Neuronal stem cell (in vitro differentiated cells): ENCODE results near the gene PTGR3.

Experiments used
- DNase-seq: peaks from one replicate; pipeline ENCODE4 v3.0.0-alpha.2; 2013; ENCODE audit warnings: low spot score
- H2AFZ ChIP-seq: one replicate; pipeline ENCODE4 v1.6.1; 2013; ENCODE audit warnings: mild to moderate bottlenecking, low read length, inconsistent platforms
- H2AK5ac ChIP-seq: 2 replicates; pipeline ENCODE4 v1.6.1; 2013; ENCODE audit warnings: low read depth, mild to moderate bottlenecking, inconsistent platforms, low read length, moderate library complexity, mixed read lengths
- H2BK120ac ChIP-seq: 2 replicates; pipeline ENCODE4 v1.6.1; 2013; ENCODE audit warnings: low read depth, mild to moderate bottlenecking, inconsistent platforms, low read length, moderate library complexity, mixed read lengths
- H2BK12ac ChIP-seq: one replicate; pipeline ENCODE4 v1.6.1; 2013; ENCODE audit warnings: low read length, inconsistent platforms
- H2BK15ac ChIP-seq: 2 replicates; pipeline ENCODE4 v1.6.1; 2013; ENCODE audit warnings: mild to moderate bottlenecking, low read length, inconsistent platforms, mixed read lengths
- H2BK5ac ChIP-seq: one replicate; pipeline ENCODE4 v1.6.1; 2013; ENCODE audit warnings: inconsistent platforms, mild to moderate bottlenecking, low read length, moderate library complexity
- H3K14ac ChIP-seq: one replicate; pipeline ENCODE4 v1.6.1; 2013; ENCODE audit warnings: low read length, inconsistent platforms
- H3K18ac ChIP-seq: 2 replicates; pipeline ENCODE4 v1.6.1; 2013; ENCODE audit warnings: low read length, inconsistent platforms
- H3K23ac ChIP-seq: 2 replicates; pipeline ENCODE4 v1.6.1; 2013; ENCODE audit warnings: low read depth, mild to moderate bottlenecking, mixed read lengths, low read length, inconsistent platforms; ENCODE audit not compliant: poor library complexity
- H3K27ac ChIP-seq: replicated peaks from 3 replicates; pipeline ENCODE4 v1.5.1; 2013; ENCODE audit warnings: low read length, inconsistent platforms
- H3K27me3 ChIP-seq, 3 experiments: 2 replicates each; pipeline ENCODE4 v1.6.1; 2013; ENCODE audit warnings: low read length in 3 of 3, mild to moderate bottlenecking in 2 of 3, inconsistent platforms in 1 of 3, low read depth in 1 of 3, mixed read lengths in 1 of 3, moderate library complexity in 1 of 3; ENCODE audit not compliant: control insufficient read depth in 3 of 3, insufficient read depth in 3 of 3
- H3K36me3 ChIP-seq, 2 donors: replicated peaks in 1 of 2; 2 replicates each; pipeline ENCODE4 v1.6.1; 2013; ENCODE audit warnings: low read length in 2 of 2; ENCODE audit not compliant: control insufficient read depth in 2 of 2, insufficient read depth in 2 of 2
- H3K4ac ChIP-seq: 2 replicates; pipeline ENCODE4 v1.6.1; 2013; ENCODE audit warnings: inconsistent platforms, mild to moderate bottlenecking, low read length, moderate library complexity
- H3K4me1 ChIP-seq, 2 donors: 1 replicate in 1 of 2; 2 replicates in 1 of 2; pipeline ENCODE4 v1.6.1; 2013; ENCODE audit warnings: low read length in 2 of 2, low read depth in 1 of 2; ENCODE audit not compliant: control insufficient read depth in 2 of 2, insufficient read depth in 1 of 2
- H3K4me2 ChIP-seq: one replicate; pipeline ENCODE4 v1.6.1; 2013; ENCODE audit warnings: mild to moderate bottlenecking, low read length, inconsistent platforms; ENCODE audit not compliant: insufficient read depth, poor library complexity, severe bottlenecking
- H3K4me3 ChIP-seq, 2 donors: 2 replicates each; pipeline ENCODE4 v1.5.1; 2013; ENCODE audit warnings: low read length in 2 of 2, mild to moderate bottlenecking in 2 of 2, inconsistent platforms in 1 of 2, moderate library complexity in 1 of 2
- H3K79me1 ChIP-seq: one replicate; pipeline ENCODE4 v1.6.1; 2013; ENCODE audit warnings: low read depth, mild to moderate bottlenecking, inconsistent platforms, low read length, moderate library complexity
- H3K9ac ChIP-seq: one replicate; pipeline ENCODE4 v1.6.1; 2013; ENCODE audit warnings: mild to moderate bottlenecking, low read depth, low read length, inconsistent platforms; ENCODE audit not compliant: poor library complexity
- H3K9me3 ChIP-seq, 2 donors: replicated peaks in 1 of 2; 2 replicates each; pipeline versions ENCODE3 to v1.6.1; 2013; ENCODE audit warnings: low read length in 2 of 2, mild to moderate bottlenecking in 2 of 2, inconsistent platforms in 1 of 2, low read depth in 1 of 2, mixed read lengths in 1 of 2, moderate library complexity in 1 of 2; ENCODE audit not compliant: control insufficient read depth in 2 of 2, insufficient read depth in 1 of 2
- H4K8ac ChIP-seq: one replicate; pipeline ENCODE4 v1.6.1; 2013; ENCODE audit warnings: low read depth, mild to moderate bottlenecking, inconsistent platforms, low read length, moderate library complexity
- H4K91ac ChIP-seq: one replicate; pipeline ENCODE4 v1.6.1; 2013; ENCODE audit warnings: low read length, low read depth, mild to moderate bottlenecking, inconsistent platforms; ENCODE audit not compliant: poor library complexity
- WGBS, 2 donors: extraction: QIAGEN DNeasy Blood & Tissue Kit; methylation state at CpG; one replicate each; pipeline ENCODE4 v1.1.7; 2013; ENCODE audit warnings: missing lambda C conversion rate in 2 of 2, mixed read lengths in 1 of 2; ENCODE audit not compliant: insufficient read length in 2 of 2, insufficient replicate concordance in 1 of 2; ENCODE audit errors: extremely low coverage in 2 of 2; 5-methylcytosine and 5-hydroxymethylcytosine counted together

The PTGR3 gene

GRCh38 chr18:75235896-75236295, 27.0 kb upstream of the PTGR3 start:
- Histone ChIP-seq H2AK5ac (no peak overlapping the region), H3K18ac (peak overlapping the region; percentile 77), H3K36me3 (no peaks in the 10 kb centered on the region), H2BK120ac (no peak overlapping the region), H3K79me1 (no peaks in the 10 kb centered on the region), H3K9me3 (peaks cover 0 to 3% of the 10 kb centered on the region in 2 donors), H3K4ac (no peak overlapping the region), H3K9ac (peak overlapping the region; percentile 12), H3K4me2 (no peak overlapping the region), H4K8ac (no peak overlapping the region), H3K4me3 (no peak overlapping the region), H3K14ac (no peak overlapping the region), H3K27me3 (no peaks in the 10 kb centered on the region), H3K4me1 (no peaks in the 10 kb centered on the region), H4K91ac (no peak overlapping the region), H2BK5ac (no peak overlapping the region), H2AFZ (no peak overlapping the region), H3K27ac (no peak overlapping the region), H2BK15ac (no peak overlapping the region), H3K23ac (peak overlapping the region; percentile 22), H2BK12ac (no peak overlapping the region)
- DNase-seq = no peak
- WGBS, 2 donors = 100% methylated on average over 3 of the region's 13 CpGs; no CpG with 5 or more reads in 1 of the 2 donors

- Histone ChIP-seq H3K18ac (no peak overlapping the region), H3K23ac (no peak overlapping the region), H4K91ac (no peak overlapping the region), H3K14ac (no peak overlapping the region), H3K4ac (no peak overlapping the region), H2BK5ac (no peak overlapping the region), H4K8ac (no peak overlapping the region), H2AK5ac (no peak overlapping the region), H3K9me3 (no peaks in the 10 kb centered on the region), H3K9ac (no peak overlapping the region), H3K4me2 (no peak overlapping the region), H3K27ac (no peak overlapping the region), H3K4me3 (no peak overlapping the region), H2AFZ (no peak overlapping the region), H3K79me1 (no peaks in the 10 kb centered on the region), H3K36me3 (no peaks in the 10 kb centered on the region), H3K4me1 (no peaks in the 10 kb centered on the region), H2BK15ac (no peak overlapping the region), H2BK12ac (no peak overlapping the region), H2BK120ac (no peak overlapping the region), H3K27me3 (no peaks in the 10 kb centered on the region)
- no peak for DNase-seq
- WGBS, 2 donors = no CpG with 5 or more reads among the region's 12 CpGs
Observed at GRCh38 chr18:75234901-75235300, 26.0 kb upstream of the PTGR3 start.

- Histone ChIP-seq H2BK12ac (peak overlapping the region; percentile 78), H2BK5ac (no peak overlapping the region)
- no CpG with 5 or more reads among the region's 5 CpGs for WGBS, 2 donors
Observed at GRCh38 chr18:75231053-75231406, 22.1 kb upstream of the PTGR3 start.

GRCh38 chr18:75230163-75231052, 21.5 kb upstream of the PTGR3 start:
- H4K8ac ChIP-seq = no peak overlapping the region
- H3K4ac ChIP-seq = no peak overlapping the region
- H4K91ac ChIP-seq = no peak overlapping the region
- no peak overlapping the region for H3K27ac ChIP-seq
- H3K79me1 ChIP-seq = no peaks in the 10 kb centered on the region
- H3K36me3 ChIP-seq = no peaks in the 10 kb centered on the region
- no peak overlapping the region for H2BK15ac ChIP-seq
- no peak overlapping the region for H3K4me3 ChIP-seq
- H2BK12ac ChIP-seq = no peak overlapping the region
- H2BK5ac ChIP-seq = no peak overlapping the region
- H3K27me3 ChIP-seq = no peaks in the 10 kb centered on the region
- no peak overlapping the region for H2BK120ac ChIP-seq
- H2AFZ ChIP-seq = no peak overlapping the region
- H3K23ac ChIP-seq = no peak overlapping the region
- no peak overlapping the region for H3K18ac ChIP-seq
- DNase-seq = no peak
- H3K14ac ChIP-seq = no peak overlapping the region
- no peak overlapping the region for H3K9ac ChIP-seq
- H3K4me1 ChIP-seq = peaks cover 5 to 26% of the 10 kb centered on the region in 2 donors
- no CpG with 5 or more reads among the region's 17 CpGs for WGBS, 2 donors
- H2AK5ac ChIP-seq = no peak overlapping the region
- no peaks in the 10 kb centered on the region for H3K9me3 ChIP-seq
- no peak overlapping the region for H3K4me2 ChIP-seq

More at GRCh38 chr18:75231053-75231406, 22.1 kb upstream of the PTGR3 start:
- Histone ChIP-seq H3K4me3 (no peak overlapping the region), H3K23ac (peak overlapping the region; percentile 61), H3K9ac (peak overlapping the region; percentile 33), H3K14ac (peak overlapping the region; percentile 47), H3K36me3 (no peaks in the 10 kb centered on the region), H2BK120ac (no peak overlapping the region), H3K4me2 (no peak overlapping the region), H2AK5ac (no peak overlapping the region), H2AFZ (no peak overlapping the region), H4K8ac (no peak overlapping the region), H2BK15ac (no peak overlapping the region), H3K18ac (peak overlapping the region; percentile 68), H3K27ac (no peak overlapping the region), H3K27me3 (no peaks in the 10 kb centered on the region), H3K79me1 (no peaks in the 10 kb centered on the region), H3K4me1 (peaks cover 5 to 24% of the 10 kb centered on the region in 2 donors), H3K4ac (no peak overlapping the region), H3K9me3 (no peaks in the 10 kb centered on the region), H4K91ac (no peak overlapping the region)
- DNase-seq = no peak
